DOHH2 (cell line): Measurements from ENCODE around the gene MED13.

Experiments
- EZH2phosphoT487 ChIP-seq: fragments of 200-600 bp; sonication (generic); IDR thresholded peaks from 2 replicates; pipeline ENCODE4 v1.6.1; 2017; ENCODE audit warnings: borderline replicate concordance, mild to moderate bottlenecking, antibody characterized with exemption, low read length, moderate library complexity, mixed read lengths
- TF ChIP-seq, protein P1 (sequence below): fragments of 200-600 bp; sonication (generic); IDR thresholded peaks from one replicate; pipeline ENCODE4 v1.5.1; 2014; ENCODE audit warnings: antibody characterized with exemption, mild to moderate bottlenecking, low read depth, low read length; ENCODE audit not compliant: poor library complexity, severe bottlenecking

DNA sequence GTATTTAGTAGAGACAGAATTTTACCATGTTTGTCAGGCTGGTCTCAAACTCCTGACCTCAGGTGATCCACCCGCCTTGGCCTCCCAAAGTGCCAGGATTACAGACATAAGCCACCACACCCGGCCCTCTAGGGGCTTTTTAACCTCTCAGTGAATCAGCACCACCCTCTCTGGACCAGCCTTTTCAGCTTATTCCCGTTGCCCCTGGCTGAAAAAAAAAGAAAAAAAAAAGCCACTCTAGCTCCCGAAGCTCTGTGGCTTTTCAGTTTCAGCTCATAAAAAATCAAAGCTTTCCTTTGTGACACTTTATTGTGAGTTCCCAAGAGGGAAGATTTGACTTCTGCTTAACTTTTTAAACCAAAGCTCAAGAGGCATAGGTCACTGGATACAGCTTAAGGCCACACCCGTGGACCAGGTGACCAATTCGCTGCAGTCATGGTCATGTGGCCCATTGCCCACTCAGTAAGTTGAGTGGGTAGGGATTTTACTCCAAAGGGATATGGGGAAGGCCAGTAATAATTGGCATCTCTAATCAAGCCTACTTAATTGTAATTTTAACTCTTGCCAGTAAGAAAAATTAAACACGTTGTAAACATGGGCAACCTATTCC, 46.6 kb upstream of the MED13 start:
- TF ChIP-seq, protein P1, sequence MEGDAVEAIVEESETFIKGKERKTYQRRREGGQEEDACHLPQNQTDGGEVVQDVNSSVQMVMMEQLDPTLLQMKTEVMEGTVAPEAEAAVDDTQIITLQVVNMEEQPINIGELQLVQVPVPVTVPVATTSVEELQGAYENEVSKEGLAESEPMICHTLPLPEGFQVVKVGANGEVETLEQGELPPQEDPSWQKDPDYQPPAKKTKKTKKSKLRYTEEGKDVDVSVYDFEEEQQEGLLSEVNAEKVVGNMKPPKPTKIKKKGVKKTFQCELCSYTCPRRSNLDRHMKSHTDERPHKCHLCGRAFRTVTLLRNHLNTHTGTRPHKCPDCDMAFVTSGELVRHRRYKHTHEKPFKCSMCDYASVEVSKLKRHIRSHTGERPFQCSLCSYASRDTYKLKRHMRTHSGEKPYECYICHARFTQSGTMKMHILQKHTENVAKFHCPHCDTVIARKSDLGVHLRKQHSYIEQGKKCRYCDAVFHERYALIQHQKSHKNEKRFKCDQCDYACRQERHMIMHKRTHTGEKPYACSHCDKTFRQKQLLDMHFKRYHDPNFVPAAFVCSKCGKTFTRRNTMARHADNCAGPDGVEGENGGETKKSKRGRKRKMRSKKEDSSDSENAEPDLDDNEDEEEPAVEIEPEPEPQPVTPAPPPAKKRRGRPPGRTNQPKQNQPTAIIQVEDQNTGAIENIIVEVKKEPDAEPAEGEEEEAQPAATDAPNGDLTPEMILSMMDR, result no peak
- no peak for TF ChIP-seq EZH2phosphoT487
